ENCODE data around the gene MROH2A.
A peak's percentile ranks its signal among the peaks of the same experiment; 100 is the strongest.

MROH2A gene

GRCh38 chr2:233839447-233839820 is 61.3 kb downstream of the MROH2A start:
- no peak for DNase-seq

- no peak for DNase-seq
Measured at GRCh38 chr2:233840520-233840919, 62.4 kb downstream of the MROH2A start.

- DNase-seq: no peak
Measured at GRCh38 chr2:233841183-233841582, 63.1 kb downstream of the MROH2A start.

GRCh38 chr2:233844064-233844807 is 66.1 kb downstream of the MROH2A start:
- DNase-seq: no peak

- DNase-seq: no peak
Measured at GRCh38 chr2:233844836-233845235, 66.7 kb downstream of the MROH2A start.

- no peak for DNase-seq
Measured at GRCh38 chr2:233845301-233846060, 67.4 kb downstream of the MROH2A start.

- no peak for DNase-seq
Measured at GRCh38 chr2:233846387-233847247, 68.5 kb downstream of the MROH2A start.

GRCh38 chr2:233847248-233847898 is 69.2 kb downstream of the MROH2A start:
- DNase-seq: no peak

- no peak for DNase-seq
Measured at GRCh38 chr2:233848276-233848675, 70.1 kb downstream of the MROH2A start.

GRCh38 chr2:233849607-233850271 is 71.6 kb downstream of the MROH2A start:
- no peak for DNase-seq

- DNase-seq: no peak
Measured at GRCh38 chr2:233850745-233851144, 72.6 kb downstream of the MROH2A start.

GRCh38 chr2:233851169-233851568 is 73.0 kb downstream of the MROH2A start:
- no peak for DNase-seq

GRCh38 chr2:233852056-233852455 is 73.9 kb downstream of the MROH2A start:
- no peak for DNase-seq

GRCh38 chr2:233853353-233853752 is 75.2 kb downstream of the MROH2A start:
- DNase-seq: no peak

GRCh38 chr2:233853883-233854240 is 75.7 kb downstream of the MROH2A start:
- no peak for DNase-seq

GRCh38 chr2:233854241-233854981 is 76.3 kb downstream of the MROH2A start, which contains the start of gene HJURP:
TSS of gene HJURP (minus strand) at chr2:233854535. CDS start at chr2:233854500, 35 bp downstream.
- DNase-seq: peak; percentile 89

- DNase-seq: no peak
Measured at GRCh38 chr2:233855345-233855744, 77.2 kb downstream of the MROH2A start.

GRCh38 chr2:233856184-233856583 is 78.1 kb downstream of the MROH2A start:
- DNase-seq: no peak

- peak; percentile 24 for DNase-seq
Measured at GRCh38 chr2:233857511-233858141, 79.5 kb downstream of the MROH2A start.

GRCh38 chr2:233858331-233858730 is 80.2 kb downstream of the MROH2A start:
- no peak for DNase-seq

GRCh38 chr2:233862261-233862768 is 84.2 kb downstream of the MROH2A start:
- no peak for DNase-seq
